GM12801 (cell line): ENCODE results near the gene HNF4A.

Experiments used
- CTCF ChIP-seq: IDR thresholded peaks from one replicate; pipeline ENCODE4 v1.5.1; 2011; ENCODE audit warnings: control low read depth; ENCODE audit not compliant: insufficient read length; ENCODE audit errors: extremely low read depth

HNF4A gene

DNA sequence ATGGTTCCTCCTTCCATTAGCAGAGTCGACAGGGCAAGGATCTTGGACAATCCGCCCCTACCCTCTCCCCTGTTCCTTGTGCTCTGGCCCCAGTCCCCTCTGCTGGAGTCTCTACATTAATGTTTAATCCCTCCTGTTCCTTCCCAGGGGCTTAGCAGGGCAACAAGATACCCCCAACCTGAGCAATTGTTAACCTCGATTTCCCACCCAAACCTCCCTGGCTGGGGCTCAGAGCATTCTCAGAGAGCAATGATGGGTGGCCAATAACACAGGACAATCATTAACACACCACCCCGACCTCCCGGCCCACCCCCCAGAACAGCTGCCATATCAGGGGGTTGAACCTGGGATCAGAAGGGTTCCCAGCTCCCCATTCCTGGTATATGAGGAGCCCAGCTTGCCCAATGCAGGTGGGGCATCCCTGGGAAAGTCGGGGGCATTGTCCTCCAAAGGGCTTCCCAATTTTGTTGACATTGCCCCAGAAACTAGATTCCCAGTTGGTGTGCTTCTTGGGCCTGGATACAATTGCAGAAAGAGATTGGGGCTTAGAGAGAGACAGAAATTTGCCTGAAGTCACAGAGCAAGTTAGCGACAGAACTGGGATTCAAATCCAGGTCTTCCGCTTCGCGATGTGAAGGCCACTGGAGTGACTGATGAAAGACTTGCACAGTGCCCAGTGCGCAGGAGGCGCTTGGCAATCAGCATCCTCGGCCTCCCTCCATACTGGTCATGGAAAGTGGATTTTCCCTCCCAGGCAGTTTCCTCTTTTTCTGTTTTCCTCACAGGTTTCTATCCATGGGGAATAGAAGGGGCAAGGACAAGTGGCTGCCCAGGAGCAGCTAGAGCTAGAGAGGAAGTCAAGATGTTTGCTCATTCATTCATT, 60.6 kb downstream of the HNF4A start:
- TF ChIP-seq CTCF = no peak

DNA sequence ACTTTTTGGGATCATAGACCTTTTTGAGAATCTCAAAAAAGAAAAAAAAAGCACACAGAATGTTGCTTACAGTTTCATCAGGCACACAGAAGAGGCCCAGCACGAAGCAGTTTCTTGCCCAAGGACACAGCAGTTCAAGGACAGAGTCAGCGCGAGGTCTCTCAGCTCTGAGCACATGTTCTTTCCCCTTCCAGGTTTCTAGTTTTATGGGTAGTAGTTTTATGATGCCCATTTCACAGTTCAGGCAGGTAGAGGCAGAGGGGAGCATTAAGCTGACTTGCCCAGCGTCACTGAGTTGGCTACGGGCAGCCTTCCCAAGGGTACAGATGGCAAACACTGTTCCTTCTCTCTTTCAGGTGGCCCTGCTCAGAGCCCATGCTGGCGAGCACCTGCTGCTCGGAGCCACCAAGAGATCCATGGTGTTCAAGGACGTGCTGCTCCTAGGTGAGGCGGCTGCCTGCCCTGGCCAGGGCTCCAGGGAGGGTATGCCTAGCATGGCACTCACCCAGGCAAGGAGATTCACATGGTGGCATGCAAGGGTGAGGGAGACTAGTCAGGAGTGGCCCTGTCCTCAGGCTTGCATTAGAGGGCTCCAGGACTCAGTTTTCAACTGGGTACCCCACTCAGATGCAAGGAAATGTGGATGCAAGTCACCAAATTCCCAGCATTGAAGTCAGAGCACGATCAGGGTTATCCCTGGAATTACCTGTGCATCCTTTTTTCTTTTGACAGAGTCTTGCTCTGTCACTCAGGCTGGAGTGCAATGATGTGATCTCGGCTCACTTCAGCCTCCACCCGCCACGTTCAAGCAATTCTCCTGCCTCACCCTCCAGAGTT, 62.8 kb downstream of the HNF4A start:
- TF ChIP-seq CTCF = no peak

- TF ChIP-seq CTCF = no peak
Measured at GRCh38 chr20:44419131-44419844, 63.8 kb downstream of the HNF4A start.

DNA sequence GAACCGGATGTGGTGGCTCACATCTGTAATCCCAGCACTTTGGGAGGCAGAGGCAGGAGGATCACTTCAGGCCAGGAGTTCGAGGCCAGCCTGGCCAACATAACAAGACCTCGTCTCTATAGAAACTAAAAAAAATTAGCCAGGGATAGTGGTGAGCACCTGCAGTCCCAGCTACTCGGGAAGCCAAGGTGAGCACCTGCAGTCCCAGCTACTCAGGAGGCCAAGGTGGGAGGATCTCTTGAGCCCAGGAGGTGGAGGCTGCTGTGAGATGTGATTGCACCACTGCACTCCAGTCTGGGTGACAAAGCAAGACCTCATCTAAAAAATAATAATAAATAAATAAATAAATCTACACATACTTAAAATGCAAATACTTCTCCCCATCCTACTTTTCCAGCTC, 65.0 kb downstream of the HNF4A start:
- no peak for TF ChIP-seq CTCF

GRCh38 chr20:44422083-44422482, 66.6 kb downstream of the HNF4A start:
- no peak for TF ChIP-seq CTCF

DNA sequence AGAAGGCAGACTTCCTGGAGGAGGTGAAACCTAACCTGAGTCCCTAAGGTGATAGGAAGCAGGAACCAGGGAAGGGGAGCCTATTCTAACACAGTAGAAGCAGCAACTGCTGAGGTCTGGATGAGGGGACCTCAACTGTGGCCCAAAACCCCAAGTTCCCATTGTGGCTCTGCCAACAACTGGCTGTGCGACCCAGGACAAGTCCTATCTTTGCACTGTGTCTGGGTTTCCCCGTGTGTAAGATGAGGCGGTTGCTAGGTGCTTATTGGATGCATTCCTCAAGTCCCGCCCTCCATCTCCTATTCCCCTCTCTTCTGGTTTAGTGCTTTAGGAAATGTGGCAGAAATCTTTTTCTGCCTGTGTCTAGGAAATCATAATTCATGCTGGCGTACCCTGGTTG, 68.0 kb downstream of the HNF4A start:
- no peak for TF ChIP-seq CTCF

DNA sequence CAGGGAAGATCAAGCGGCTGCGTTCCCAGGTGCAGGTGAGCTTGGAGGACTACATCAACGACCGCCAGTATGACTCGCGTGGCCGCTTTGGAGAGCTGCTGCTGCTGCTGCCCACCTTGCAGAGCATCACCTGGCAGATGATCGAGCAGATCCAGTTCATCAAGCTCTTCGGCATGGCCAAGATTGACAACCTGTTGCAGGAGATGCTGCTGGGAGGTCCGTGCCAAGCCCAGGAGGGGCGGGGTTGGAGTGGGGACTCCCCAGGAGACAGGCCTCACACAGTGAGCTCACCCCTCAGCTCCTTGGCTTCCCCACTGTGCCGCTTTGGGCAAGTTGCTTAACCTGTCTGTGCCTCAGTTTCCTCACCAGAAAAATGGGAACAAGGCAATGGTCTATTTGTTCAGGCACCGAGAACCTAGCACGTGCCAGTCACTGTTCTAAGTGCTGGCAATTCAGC, 68.6 kb downstream of the HNF4A start:
- TF ChIP-seq CTCF = no peak
